K562 (cell line): Measurements from ENCODE around the gene BEST2. TPM values are rescaled to one million over a fixed set of nuclear protein-coding genes. Genes with fewer than 3 reads are reported as not detected.
A peak's percentile ranks its signal among the peaks of the same experiment; 100 is the strongest.

Experiments used
- ATAC-seq: fragments of 200-7000 bp; cut with Tn5 transposase; 3 replicates; pipeline ENCODE4 v1.9.1; 2020; ENCODE audit warnings: moderate library complexity
- BruUV-seq: library from RNA; stranded (reverse); fragments of 400-500 nt; replicated peaks from 2 replicates; lab custom pipeline; 2021; lab: Mats Ljungman, UMichigan
- CTCF ChIA-PET: fragments of 300-600 bp; formaldehyde crosslinking; extraction: SDS; loops from one replicate; lab custom pipeline; 2021; ENCODE audit warnings: low intra/inter-chr PET ratio; lab: Yijun Ruan, JAX
- POLR2A ChIA-PET: fragments of 300-600, 350-650 bp; sonication (Branson Sonifier 250); formaldehyde crosslinking; extraction: SDS; loops from one replicate; lab custom pipeline; 2021; ENCODE audit warnings: antibody characterized with exemption, inconsistent platforms; lab: Yijun Ruan, JAX
- DNase-seq, 4 experiments: peaks; one replicate each; pipeline versions ENCODE4 v3.0.0 to v3.0.0-alpha.2; 2011 to 2018; ENCODE audit warnings: low spot score in 3 of 4, mixed read lengths in 3 of 4; ENCODE audit errors: extremely low read depth in 1 of 4
- FAIRE-seq: peaks from 2 replicates; lab custom pipeline; 2011; peaks lifted over from hg19 to GRCh38; lab: Jason Lieb, UNC
- H2AFZ ChIP-seq: 2 replicates; pipeline ENCODE4 v1.6.0; 2011; ENCODE audit warnings: low read depth, low read length, control low read depth, inconsistent platforms
- H3K27ac ChIP-seq: fragments of 200-600 bp; 3 replicates; pipeline ENCODE4 v1.8.0; 2011; ENCODE audit warnings: low read depth, mild to moderate bottlenecking, control low read depth, inconsistent platforms, low read length, moderate library complexity, mixed read lengths; ENCODE audit errors: extremely low read depth
- H3K27me3 ChIP-seq, 2 experiments: fragments of 300-600 bp in 1 of 2; 2 replicates in 1 of 2; 3 replicates in 1 of 2; pipeline versions ENCODE4 v1.6.0 to v1.8.0; 2011; ENCODE audit warnings: inconsistent platforms in 2 of 2, low read length in 2 of 2, mild to moderate bottlenecking in 1 of 2, mixed read lengths in 1 of 2, moderate library complexity in 1 of 2; ENCODE audit not compliant: control insufficient read depth in 2 of 2, insufficient read depth in 2 of 2
- H3K36me3 ChIP-seq: fragments of 300-600 bp; 3 replicates; pipeline ENCODE4 v1.8.0; 2011; ENCODE audit warnings: mild to moderate bottlenecking, low read length, inconsistent platforms; ENCODE audit not compliant: control insufficient read depth, insufficient read depth
- H3K4me1 ChIP-seq, 2 experiments: fragments of 200-600 bp in 1 of 2; replicated peaks in 1 of 2; 2 replicates in 1 of 2; 3 replicates in 1 of 2; pipeline versions ENCODE4 v1.5.1 to v1.8.0; 2011; ENCODE audit warnings: inconsistent platforms in 2 of 2, low read length in 2 of 2, mild to moderate bottlenecking in 1 of 2, mixed read lengths in 1 of 2, moderate library complexity in 1 of 2; ENCODE audit not compliant: control insufficient read depth in 2 of 2, insufficient read depth in 2 of 2
- H3K4me2 ChIP-seq: 2 replicates; pipeline ENCODE4 v1.6.1; 2011; ENCODE audit warnings: low read length, control low read depth, inconsistent platforms, mixed read lengths; ENCODE audit not compliant: insufficient read depth
- H3K4me3 ChIP-seq: fragments of 200-600 bp; sonication (generic), shearing (Covaris generic); 2 replicates; pipeline ENCODE4 v1.5.1; 2016; ENCODE audit warnings: control low read depth, inconsistent platforms
- H3K79me2 ChIP-seq: fragments of 200-600 bp; 3 replicates; pipeline ENCODE4 v1.8.0; 2011; ENCODE audit warnings: low read length, inconsistent platforms; ENCODE audit not compliant: control insufficient read depth, insufficient read depth
- H3K9ac ChIP-seq, 2 experiments: 2 replicates each; pipeline versions ENCODE4 v1.6.0 to v1.6.1; 2011; ENCODE audit warnings: low read depth in 2 of 2, low read length in 2 of 2, control low read depth in 1 of 2, inconsistent platforms in 1 of 2, mild to moderate bottlenecking in 1 of 2, mixed read lengths in 1 of 2; ENCODE audit not compliant: insufficient read depth in 1 of 2
- H3K9me1 ChIP-seq: one replicate; pipeline ENCODE4 v1.6.0; 2011; ENCODE audit warnings: inconsistent platforms, mild to moderate bottlenecking, low read length, moderate library complexity; ENCODE audit not compliant: control insufficient read depth, insufficient read depth
- H3K9me3 ChIP-seq: replicated peaks from 2 replicates; pipeline ENCODE4 v1.5.1; 2011; ENCODE audit warnings: low read depth, low read length, inconsistent platforms; ENCODE audit not compliant: control insufficient read depth, insufficient read depth
- H4K20me1 ChIP-seq: replicated peaks from 2 replicates; pipeline ENCODE4 v1.6.1; 2011; ENCODE audit warnings: low read length, inconsistent platforms, mixed read lengths; ENCODE audit not compliant: control insufficient read depth, insufficient read depth
- ARID3A ChIP-seq: IDR thresholded peaks from 2 replicates; pipeline ENCODE4 v1.6.1; 2012; ENCODE audit warnings: low read depth, low read length, improper control_type of control experiment, borderline replicate concordance
- BCOR ChIP-seq: fragments of 450-650 bp; IDR thresholded peaks from 2 replicates; pipeline ENCODE4 v1.6.1; 2016
- ELK1 ChIP-seq: sonication (generic); formaldehyde crosslinking; IDR thresholded peaks from 2 replicates; pipeline ENCODE4 v1.8.1; 2022; ENCODE audit warnings: missing genetic modification reagents
- GATAD2A ChIP-seq: fragments of 450-650 bp; IDR thresholded peaks from 2 replicates; pipeline ENCODE4 v1.6.1; 2017
- MECOM ChIP-seq: fragments of 250-450 bp; sonication (Bioruptor Pico); IDR thresholded peaks from 2 replicates; pipeline ENCODE4 v1.8.0; 2022; ENCODE audit warnings: inconsistent platforms
- MTF1 ChIP-seq: fragments of 250-450 bp; sonication (Bioruptor Pico); IDR thresholded peaks from 2 replicates; pipeline ENCODE4 v1.9.0; 2021; ENCODE audit warnings: moderate library complexity, mild to moderate bottlenecking, inconsistent platforms, borderline replicate concordance
- NFRKB ChIP-seq: fragments of 450-650 bp; IDR thresholded peaks from 2 replicates; pipeline ENCODE4 v1.6.1; 2016; ENCODE audit warnings: low read depth
- PPARD ChIP-seq: fragments of 250-450 bp; sonication (Bioruptor Pico); IDR thresholded peaks from 2 replicates; pipeline ENCODE4 v1.8.0; 2022; ENCODE audit warnings: inconsistent platforms, mild to moderate bottlenecking, moderate library complexity
- ZBTB33 ChIP-seq: sonication (generic); formaldehyde crosslinking; IDR thresholded peaks from 2 replicates; pipeline ENCODE4 v1.8.1; 2023; ENCODE audit warnings: mild to moderate bottlenecking, missing genetic modification reagents
- ZBTB5 ChIP-seq: fragments of 450-650 bp; IDR thresholded peaks from 2 replicates; pipeline ENCODE4 v1.6.1; 2017; ENCODE audit warnings: antibody characterized with exemption
- ZNF324 ChIP-seq: fragments of 250-450 bp; sonication (Bioruptor Pico); IDR thresholded peaks from 2 replicates; pipeline ENCODE4 v1.4.0; 2020; ENCODE audit warnings: mild to moderate bottlenecking
- ZNF395 ChIP-seq: fragments of 200-800 bp; sonication (Bioruptor generic); IDR thresholded peaks from 2 replicates; pipeline ENCODE4 v1.6.1; 2017; ENCODE audit warnings: missing genetic modification characterization, missing compliant biosample characterization
- ZNF644 ChIP-seq: fragments of 200-800 bp; sonication (Bioruptor generic); IDR thresholded peaks from 2 replicates; pipeline ENCODE4 v1.6.1; 2016; ENCODE audit warnings: low read depth, missing genetic modification characterization, missing compliant biosample characterization
- WGBS: fragments of 100-300 bp; shearing (Covaris generic); methylation state at CpG from one replicate; pipeline ENCODE4 v1.1.6; 2016; ENCODE audit warnings: low coverage, mixed read lengths; ENCODE audit not compliant: insufficient coverage; ENCODE audit errors: missing lambda C conversion rate; 5-methylcytosine and 5-hydroxymethylcytosine counted together
- in situ Hi-C: fragments of 300-500 bp; cut with MboI; formaldehyde crosslinking; loops from 4 replicates; pipeline ENCODE4 v1.15.0; 2018; ENCODE audit warnings: inconsistent platforms, mixed read lengths
- intact Hi-C: fragments of 100-400 bp; cut with micrococcal nuclease; formaldehyde crosslinking; loops from 2 replicates; pipeline ENCODE4 v1.14.2; 2022
- polyA plus RNA-seq, 8 experiments: library from polyadenylated mRNA; depleted of rRNA in 4 of 8; stranded (reverse) in 5 of 8; unstranded in 3 of 8; fragments of >200 nt; fragmentation: Nextera tagmentation in 2 of 8; fragmentation: Illumina TruSeq in 1 of 8; extraction: Ambion mirVana in 2 of 8; extraction: Trizol in 1 of 8; gene quantifications; 2 replicates each; pipeline versions ENCODE4 v1.2.1 to v1.2.3, GENCODE V29; 2011 to 2014; ENCODE audit warnings: inconsistent platforms in 1 of 8, missing spikeins in 1 of 8
- total RNA-seq, 7 experiments: library from RNA; depleted of rRNA in 6 of 7; stranded (reverse); fragments of >200 nt in 6 of 7; fragmentation: Illumina TruSeq in 2 of 7; extraction: Trizol in 2 of 7; gene quantifications; 2 replicates each; pipeline versions ENCODE4 v1.2.1 to v1.2.3, GENCODE V29; 2011 to 2021; ENCODE audit warnings: low replicate concordance in 1 of 7

The BEST2 gene
- total and polyA plus RNA-seq, 9 of the 15 experiments (the other 6 are each of a cell fraction or from before 2014, with no cell fraction given) = not detected

- peak in 1 of 4 experiments; percentile 37 for DNase-seq
- Histone ChIP-seq H3K36me3 (no peaks in the 10 kb centered on the region), H3K4me1 (peaks cover 69 to 71% of the 10 kb centered on the region in 2 experiments), H3K79me2 (no peaks in the 10 kb centered on the region), H4K20me1 (no peaks in the 10 kb centered on the region), H3K4me3 (peak overlapping the region; percentile 43; the same call in 1 of the 2 replicates), H3K9ac (peak overlapping the region; percentile 73 to 91), H3K4me2 (peak overlapping the region; percentile 78), H3K27ac (peak overlapping the region; percentile 97), H3K9me1 (no peaks in the 10 kb centered on the region), H3K9me3 (no peaks in the 10 kb centered on the region), H3K27me3 (no peaks in the 10 kb centered on the region), H2AFZ (peak overlapping the region; percentile 82)
- in situ Hi-C loops (no loop called here), intact Hi-C loops (no loop called here)
- 23% methylated on average over 14 of the region's 16 CpGs for WGBS
- no peak for ATAC-seq
- POLR2A ChIA-PET = interaction anchor here (1.0 to 2.2 kb wide), 2 partner anchors 9 to 97 kb away, joined by 3 to 39 read pairs; partner anchors contain the start of genes DNASE2 and JUNB
- TF ChIP-seq ZNF644 (tag) = no peak
- 0 out of 2 replicates have a peak, but pooled peaks have one; percentile 16 for TF ChIP-seq NFRKB
- TF ChIP-seq ARID3A = no peak
- TF ChIP-seq MTF1 (CRISPR knock-in tag) = no peak
- no peak for TF ChIP-seq ZBTB33 (CRISPR knock-in tag)
- 0 out of 2 replicates have a peak, but pooled peaks have one; percentile 9 for TF ChIP-seq GATAD2A
- no peak for TF ChIP-seq PPARD (CRISPR knock-in tag)
- peak; percentile 23; the same call in 1 of the 2 replicates for TF ChIP-seq ZNF395 (CRISPR knock-in tag)
- TF ChIP-seq ZNF324 (CRISPR knock-in tag) = no peak
- TF ChIP-seq BCOR = peak; percentile 41; the same call in 1 of the 2 replicates
- no peak for TF ChIP-seq ZBTB5
- TF ChIP-seq MECOM (CRISPR knock-in tag) = 0 out of 2 replicates have a peak, but pooled peaks have one; percentile 11
- no peak for TF ChIP-seq ELK1 (CRISPR knock-in tag)
- no peak for FAIRE-seq
- BruUV-seq = no TSS peak
- CTCF ChIA-PET = no interaction called here
Observed at GRCh38 chr19:12783291-12783848, 31.8 kb downstream of the BEST2 start.
